ENCODE results near the gene TM9SF3. TPM values are rescaled to one million over a fixed set of nuclear protein-coding genes. Genes with fewer than 3 reads are reported as not detected.

TM9SF3 gene
- total and polyA plus RNA-seq, 2 donors (not counting 1 experiment from before 2014, with no cell fraction given): 6.9 to 63.4 TPM

DNA sequence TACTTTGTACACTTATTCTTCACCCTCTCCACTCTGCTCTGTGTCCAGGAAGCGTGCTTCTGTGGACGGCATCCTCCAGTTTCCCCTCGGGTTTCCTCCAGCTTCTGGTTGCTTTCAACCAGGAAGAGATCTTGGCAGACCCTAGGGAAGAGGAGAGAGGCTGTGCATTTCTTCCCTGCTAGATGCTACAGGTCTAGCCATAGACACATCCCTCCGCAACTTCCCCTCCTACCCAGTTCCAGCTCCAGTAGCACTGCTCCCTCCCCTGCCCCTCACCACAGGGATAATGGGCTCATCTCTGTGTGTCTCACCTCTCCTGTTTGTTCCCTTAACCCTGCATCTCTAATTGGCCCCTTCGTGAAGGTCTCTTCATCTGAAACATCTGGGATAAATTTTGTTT, 89.4 kb downstream of the TM9SF3 start:
- Histone ChIP-seq H3K27ac (ENCODE audit: low read length in 2 of 2) (no peak overlapping the region), H3K9ac (ENCODE audit: low read length) (no peak overlapping the region), H3K36me3 (replicated peaks in 1 of 2; ENCODE audit: control extremely low read depth in 1 of 2, control insufficient read depth in 1 of 2, extremely low read depth in 1 of 2, insufficient read depth in 2 of 2, low read length in 1 of 2) (no peaks in the 10 kb centered on the region), H3K9me3 (ENCODE audit: control extremely low read depth in 1 of 3, control insufficient read depth in 2 of 3, insufficient read depth in 1 of 3, low read length in 2 of 3) (no peaks in the 10 kb centered on the region), H3K79me2 (ENCODE audit: control insufficient read depth, insufficient read depth, low read length) (no peaks in the 10 kb centered on the region), H4K20me1 (ENCODE audit: control insufficient read depth, insufficient read depth, low read length, poor library complexity, severe bottlenecking) (no peaks in the 10 kb centered on the region), H3K27me3 (replicated peaks in 1 of 4; ENCODE audit: control extremely low read depth in 1 of 4, control insufficient read depth in 3 of 4, insufficient read depth in 4 of 4, low read length in 3 of 4) (peaks cover 0 to 6% (median 2%) of the 10 kb centered on the region in 4 experiments), H3K4me1 (ENCODE audit: control insufficient read depth in 2 of 2, insufficient read depth in 2 of 2, low read length in 2 of 2) (no peaks in the 10 kb centered on the region), H2AFZ (ENCODE audit: insufficient read depth, low read depth, low read length, poor library complexity, severe bottlenecking) (no peak overlapping the region), H3K4me3 (ENCODE audit: control extremely low read depth in 1 of 5, extremely low read depth in 1 of 5, insufficient read depth in 1 of 5, low read depth in 2 of 5, low read length in 4 of 5) (no peak overlapping the region), H3K4me2 (replicated peaks; ENCODE audit: low read depth, low read length, poor library complexity, severe bottlenecking) (no peak overlapping the region)
- Mint-ChIP-seq H3K4me1 (no peaks in the 10 kb centered on the region), H3K4me3 (no peak overlapping the region), H3K9me3 (ENCODE audit: insufficient read depth) (no peaks in the 10 kb centered on the region), H3K27me3 (peaks cover 31% of the 10 kb centered on the region), H3K27ac (no peak overlapping the region)
- 54% methylated on average over 4 of the region's 5 CpGs for WGBS (ENCODE audit: insufficient coverage)
- no peak for TF ChIP-seq EZH2 (IDR thresholded peaks at IDR 0.05; ENCODE audit: borderline replicate concordance, insufficient read depth, low read depth, low read length, poor library complexity, severe bottlenecking)
- TF ChIP-seq, protein P1, sequence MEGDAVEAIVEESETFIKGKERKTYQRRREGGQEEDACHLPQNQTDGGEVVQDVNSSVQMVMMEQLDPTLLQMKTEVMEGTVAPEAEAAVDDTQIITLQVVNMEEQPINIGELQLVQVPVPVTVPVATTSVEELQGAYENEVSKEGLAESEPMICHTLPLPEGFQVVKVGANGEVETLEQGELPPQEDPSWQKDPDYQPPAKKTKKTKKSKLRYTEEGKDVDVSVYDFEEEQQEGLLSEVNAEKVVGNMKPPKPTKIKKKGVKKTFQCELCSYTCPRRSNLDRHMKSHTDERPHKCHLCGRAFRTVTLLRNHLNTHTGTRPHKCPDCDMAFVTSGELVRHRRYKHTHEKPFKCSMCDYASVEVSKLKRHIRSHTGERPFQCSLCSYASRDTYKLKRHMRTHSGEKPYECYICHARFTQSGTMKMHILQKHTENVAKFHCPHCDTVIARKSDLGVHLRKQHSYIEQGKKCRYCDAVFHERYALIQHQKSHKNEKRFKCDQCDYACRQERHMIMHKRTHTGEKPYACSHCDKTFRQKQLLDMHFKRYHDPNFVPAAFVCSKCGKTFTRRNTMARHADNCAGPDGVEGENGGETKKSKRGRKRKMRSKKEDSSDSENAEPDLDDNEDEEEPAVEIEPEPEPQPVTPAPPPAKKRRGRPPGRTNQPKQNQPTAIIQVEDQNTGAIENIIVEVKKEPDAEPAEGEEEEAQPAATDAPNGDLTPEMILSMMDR (IDR thresholded peaks at IDR 0.05): no peak
- DNase-seq: no peak
- POLR2A ChIA-PET: no interaction called here
- no peak for ATAC-seq (ENCODE audit: low read depth)
- CTCF ChIA-PET: interaction anchor here (1.2 kb wide), 1 partner anchor 18 kb away, joined by 3 read pairs; no protein-coding TSS in a partner anchor
- intact Hi-C loops (cut with micrococcal nuclease): no loop called here

DNA sequence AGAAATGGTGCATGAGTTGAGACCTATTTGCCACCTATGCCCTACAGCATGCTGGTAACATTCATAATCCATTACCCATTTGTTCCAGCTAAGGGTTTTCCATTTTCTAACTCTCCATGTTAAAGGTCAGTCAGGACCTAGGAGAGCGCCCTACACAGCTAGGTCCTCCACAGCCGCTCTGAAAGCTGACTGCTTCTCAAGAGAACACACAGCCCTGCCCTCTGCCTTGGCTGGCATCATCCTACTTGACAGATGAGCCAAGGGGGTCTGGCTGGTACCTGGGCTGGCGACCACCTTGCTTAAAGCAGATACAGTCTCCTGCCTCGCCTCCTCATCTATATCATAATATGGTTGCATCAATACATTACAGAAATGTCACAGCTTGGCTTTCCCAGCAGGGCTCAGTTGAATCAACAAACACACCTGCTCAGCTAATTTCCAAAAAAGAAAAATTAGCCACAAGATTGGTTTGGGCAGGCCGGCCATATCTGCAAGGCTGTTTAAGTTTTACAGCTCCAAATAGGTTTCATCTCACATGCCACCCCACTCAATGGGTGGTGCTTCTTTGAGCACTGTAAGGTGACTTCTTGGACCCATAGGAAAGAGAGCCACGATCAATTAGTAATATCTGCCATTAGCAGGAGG, 90.4 kb downstream of the TM9SF3 start:
- Mint-ChIP-seq H3K27me3 (peaks cover 29% of the 10 kb centered on the region), H3K4me1 (no peaks in the 10 kb centered on the region), H3K27ac (no peak overlapping the region), H3K9me3 (ENCODE audit: insufficient read depth) (no peaks in the 10 kb centered on the region), H3K4me3 (no peak overlapping the region)
- H3K27ac ChIP-seq (ENCODE audit: low read length in 2 of 2): no peak overlapping the region
- no peak overlapping the region for H3K9ac ChIP-seq (ENCODE audit: low read length)
- DNase-seq (no peak), ATAC-seq (ENCODE audit: low read depth) (no peak)
- no peak overlapping the region for H3K4me2 ChIP-seq (replicated peaks; ENCODE audit: low read depth, low read length, poor library complexity, severe bottlenecking)
- H3K4me3 ChIP-seq (ENCODE audit: control extremely low read depth in 1 of 5, extremely low read depth in 1 of 5, insufficient read depth in 1 of 5, low read depth in 2 of 5, low read length in 4 of 5): no peak overlapping the region
- intact Hi-C loops (cut with micrococcal nuclease): no loop called here
- H3K4me1 ChIP-seq (ENCODE audit: control insufficient read depth in 2 of 2, insufficient read depth in 2 of 2, low read length in 2 of 2): no peaks in the 10 kb centered on the region
- ChIA-PET CTCF (interaction anchor here (1.0 kb wide), 1 partner anchor 14 kb away, joined by 3 read pairs; no protein-coding TSS in a partner anchor), POLR2A (no interaction called here)
- no peaks in the 10 kb centered on the region for H4K20me1 ChIP-seq (ENCODE audit: control insufficient read depth, insufficient read depth, low read length, poor library complexity, severe bottlenecking)
- H3K9me3 ChIP-seq (ENCODE audit: control extremely low read depth in 1 of 3, control insufficient read depth in 2 of 3, insufficient read depth in 1 of 3, low read length in 2 of 3): no peaks in the 10 kb centered on the region
- TF ChIP-seq, protein P1 (IDR thresholded peaks at IDR 0.05): no peak
- no peak for TF ChIP-seq EZH2 (IDR thresholded peaks at IDR 0.05; ENCODE audit: borderline replicate concordance, insufficient read depth, low read depth, low read length, poor library complexity, severe bottlenecking)
- peaks cover 0 to 3% (median 0%) of the 10 kb centered on the region in 4 experiments for H3K27me3 ChIP-seq (replicated peaks in 1 of 4; ENCODE audit: control extremely low read depth in 1 of 4, control insufficient read depth in 3 of 4, insufficient read depth in 4 of 4, low read length in 3 of 4)
- H2AFZ ChIP-seq (ENCODE audit: insufficient read depth, low read depth, low read length, poor library complexity, severe bottlenecking): no peak overlapping the region
- H3K36me3 ChIP-seq (replicated peaks in 1 of 2; ENCODE audit: control extremely low read depth in 1 of 2, control insufficient read depth in 1 of 2, extremely low read depth in 1 of 2, insufficient read depth in 2 of 2, low read length in 1 of 2): no peaks in the 10 kb centered on the region
- 81% methylated on average over 4 of the region's 6 CpGs for WGBS (ENCODE audit: insufficient coverage)
- H3K79me2 ChIP-seq (ENCODE audit: control insufficient read depth, insufficient read depth, low read length): no peaks in the 10 kb centered on the region
